Fibroblast of skin of scalp (primary cell): Measurements from ENCODE around the gene SAMD15.
A peak's percentile ranks its signal among the peaks of the same experiment; 100 is the strongest.
"Not testable (repeated sequence)": the region's sequence is repeated elsewhere in the genome, so short reads cannot be mapped to it uniquely, and the experiment has no call there.

Source experiments
- DNase-seq: peaks from one replicate; pipeline ENCODE4 v3.0.0-alpha.2; 2013

The SAMD15 gene

GRCh38 chr14:77375973-77376770, 1.0 kb upstream of the SAMD15 start:
- DNase-seq, result peak; percentile 5

- DNase-seq, result no peak
These were observed 294 bp downstream of the SAMD15 start for GRCh38 chr14:77377502-77377844.

- DNase-seq, result no peak
These were observed 1.5 kb downstream of the SAMD15 start for GRCh38 chr14:77378701-77379100.

- DNase-seq, result no peak
These were observed 13.0 kb downstream of the SAMD15 start for GRCh38 chr14:77390188-77390587.

DNA sequence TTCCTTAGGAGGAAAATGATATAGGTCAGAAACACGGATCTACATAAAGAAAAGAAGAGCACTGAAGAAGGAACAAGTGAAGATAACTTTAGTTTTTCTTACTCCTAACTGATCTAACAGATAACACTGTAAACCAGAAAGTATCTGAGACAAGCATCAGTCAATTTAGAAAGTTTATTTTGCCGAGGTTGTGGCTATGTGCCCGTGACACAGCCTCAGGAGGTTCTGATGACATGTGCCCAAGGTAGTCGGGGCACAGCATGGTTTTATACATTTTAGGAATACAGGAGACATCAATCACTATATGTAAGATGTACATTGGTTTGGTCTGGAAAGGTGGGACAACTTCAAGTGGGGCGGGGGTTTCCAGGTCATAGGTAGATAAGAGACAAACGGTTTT, 23.0 kb downstream of the SAMD15 start:
- DNase-seq, result no peak

- no peak for DNase-seq
These were observed 26.6 kb downstream of the SAMD15 start for GRCh38 chr14:77403768-77404167.

DNA sequence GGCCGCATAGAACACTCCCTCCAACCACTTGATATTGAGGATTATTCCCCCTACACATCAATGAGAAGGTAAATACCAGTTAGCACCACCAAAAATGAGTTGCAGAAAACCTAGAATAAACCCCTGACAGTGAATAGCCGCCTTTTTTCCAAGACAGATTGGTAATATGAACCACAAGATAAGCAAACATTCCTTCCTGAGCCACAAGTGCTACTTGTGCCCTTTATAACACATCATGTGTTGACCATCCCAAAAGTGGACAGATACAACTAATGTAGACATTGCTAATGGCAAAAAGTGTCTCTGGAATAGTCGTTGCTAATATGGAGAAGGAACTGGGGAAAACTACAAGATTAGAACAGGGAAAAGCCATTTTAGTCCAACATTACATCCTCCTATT, 28.9 kb downstream of the SAMD15 start:
- DNase-seq, result no peak

DNA sequence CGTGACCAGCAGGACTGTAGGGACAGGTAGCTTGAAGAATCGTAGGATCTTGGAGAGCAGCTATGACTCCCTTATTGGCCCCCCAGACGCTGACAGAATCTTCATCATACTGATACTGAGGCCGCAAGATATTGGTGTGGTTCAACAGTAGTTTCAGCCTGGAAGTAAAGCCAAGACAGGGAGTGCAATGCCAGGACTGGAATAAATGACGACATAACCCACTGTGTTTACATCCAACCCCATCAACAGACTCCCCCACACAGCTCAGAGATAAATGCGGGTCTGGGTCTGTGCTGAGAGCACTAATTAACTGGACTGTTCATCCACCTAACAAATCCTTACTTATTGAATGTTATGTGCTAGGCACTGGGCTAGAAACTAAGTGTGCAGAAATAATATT, 29.5 kb downstream of the SAMD15 start:
- DNase-seq, result no peak

DNA sequence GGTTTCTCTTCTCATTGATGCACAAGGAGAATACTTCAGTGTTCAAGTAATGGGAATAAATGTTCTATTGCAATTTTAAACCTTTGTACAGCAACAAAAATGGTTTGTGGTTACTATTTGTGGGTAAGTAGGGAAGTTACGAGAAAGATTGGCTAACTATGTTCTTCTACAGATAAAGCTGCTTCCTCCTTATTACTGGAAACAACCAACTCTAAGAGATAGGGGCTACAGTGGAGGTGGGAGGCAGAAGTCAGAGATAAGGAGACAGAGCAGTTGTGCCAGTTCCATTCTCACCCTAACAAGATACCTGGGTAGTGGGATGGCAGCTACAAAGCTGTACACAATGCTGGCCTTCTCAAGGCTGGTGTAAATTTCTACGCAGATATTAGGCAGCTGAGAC, 30.0 kb downstream of the SAMD15 start:
- DNase-seq, result no peak

GRCh38 chr14:77409131-77409533, 32.0 kb downstream of the SAMD15 start:
- no peak for DNase-seq

- DNase-seq, result not testable (repeated sequence)
These were observed 38.3 kb downstream of the SAMD15 start for GRCh38 chr14:77415403-77416030.

- DNase-seq, result not testable (repeated sequence)
These were observed 38.9 kb downstream of the SAMD15 start for GRCh38 chr14:77416098-77416497.

DNA sequence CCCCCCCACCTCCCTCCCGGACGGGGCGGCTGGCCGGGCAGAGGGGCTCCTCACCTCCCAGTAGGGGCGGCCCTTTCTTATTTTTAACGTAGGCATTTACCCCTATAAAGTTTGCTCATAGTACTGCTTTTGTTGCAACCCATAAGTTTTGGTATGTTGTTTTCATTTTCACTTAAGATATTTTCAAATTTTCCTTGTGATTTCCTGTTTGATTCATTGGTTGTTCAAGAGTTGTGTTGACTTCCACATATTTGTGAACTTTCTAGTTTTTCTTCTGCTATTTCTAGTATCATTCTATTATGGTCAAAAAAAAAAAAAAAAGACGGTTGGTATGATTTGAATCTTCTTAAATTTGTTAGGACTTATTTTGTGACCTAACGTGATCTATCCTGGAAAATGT, 39.7 kb downstream of the SAMD15 start:
- DNase-seq, result no peak

DNA sequence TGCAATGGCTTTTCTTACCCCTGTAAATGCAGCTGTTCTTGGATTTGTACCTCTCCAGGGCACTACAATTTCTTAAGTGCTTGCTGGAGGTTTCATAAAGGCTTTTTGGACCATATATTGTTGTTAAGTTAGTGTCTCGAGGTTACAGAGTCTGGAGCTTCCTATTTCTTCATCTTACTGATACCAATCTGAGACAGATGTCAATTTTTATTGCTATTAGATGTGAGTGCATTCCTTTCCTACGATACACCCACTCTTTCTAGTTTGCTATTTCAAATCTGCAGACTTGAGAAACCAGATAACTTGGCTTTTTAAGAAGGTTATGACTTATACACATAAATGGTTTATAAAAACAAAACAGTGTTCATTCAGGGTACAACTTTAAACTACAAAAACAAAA, 44.0 kb downstream of the SAMD15 start:
- DNase-seq, result peak; percentile 2

- no peak for DNase-seq
These were observed 46.2 kb downstream of the SAMD15 start, which contains the start of gene NOXRED1 for GRCh38 chr14:77423423-77423822. Gene NOXRED1, minus strand, starts transcription at chr14:77423523. Its CDS starts 634 bp downstream, at chr14:77422889.

DNA sequence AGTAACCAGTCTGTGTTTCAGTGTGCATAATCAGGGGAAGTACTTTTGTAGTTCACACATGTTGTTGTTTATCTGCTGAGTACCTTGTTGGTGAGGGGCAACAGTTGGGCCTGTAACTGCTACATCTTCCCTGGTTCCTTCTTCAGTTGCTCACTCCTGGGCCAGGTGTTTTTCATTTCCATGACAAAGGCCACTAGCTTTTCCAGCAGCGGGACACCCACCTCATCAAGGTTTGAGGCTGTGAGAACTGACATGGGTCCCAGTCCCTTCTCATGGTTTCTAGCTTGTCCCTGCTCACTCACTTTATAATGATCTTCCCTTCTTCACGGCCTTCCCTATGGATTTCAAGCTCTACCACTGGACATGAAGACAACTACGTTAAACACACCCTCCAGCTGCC, 47.7 kb downstream of the SAMD15 start:
- no peak for DNase-seq

DNA sequence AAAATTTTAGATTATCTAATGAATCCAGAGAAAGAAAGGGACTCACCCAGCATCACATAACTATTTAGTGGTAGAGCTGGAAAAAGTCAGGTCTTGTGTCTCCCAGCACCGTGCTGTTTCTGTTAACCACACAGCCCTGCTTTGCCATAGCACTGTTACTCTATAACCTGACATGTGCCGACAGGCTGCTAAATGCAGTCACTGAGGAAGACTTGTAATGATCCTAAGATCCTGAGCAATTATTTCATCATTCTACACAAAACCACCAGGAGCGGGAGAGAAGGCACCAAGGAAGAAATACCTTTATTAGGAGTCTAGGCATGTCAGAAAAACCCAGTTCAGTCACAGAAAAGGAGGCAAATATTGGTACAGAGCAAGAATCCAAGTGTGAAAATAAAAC, 49.2 kb downstream of the SAMD15 start:
- no peak for DNase-seq

DNA sequence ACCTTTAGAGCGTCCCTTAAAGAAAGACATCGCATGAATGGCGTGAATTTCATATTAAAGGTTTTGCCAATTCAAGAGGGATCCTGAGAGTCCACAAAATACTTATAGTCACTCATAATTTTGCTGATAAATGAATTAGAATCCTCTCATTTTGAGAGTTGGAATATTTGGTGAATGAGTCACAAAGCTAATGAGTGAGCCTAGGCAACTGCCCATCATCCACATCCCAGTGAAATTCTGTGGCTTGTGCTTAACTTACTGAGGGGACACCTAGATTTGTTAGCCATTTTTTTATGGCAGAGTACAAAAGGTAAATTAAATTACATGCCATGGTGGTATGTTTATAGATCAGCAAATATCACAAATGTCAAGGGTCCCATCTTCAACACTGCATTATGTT, 58.9 kb downstream of the SAMD15 start:
- peak; percentile 15 for DNase-seq

GRCh38 chr14:77438596-77438995, 61.4 kb downstream of the SAMD15 start:
- no peak for DNase-seq

DNA sequence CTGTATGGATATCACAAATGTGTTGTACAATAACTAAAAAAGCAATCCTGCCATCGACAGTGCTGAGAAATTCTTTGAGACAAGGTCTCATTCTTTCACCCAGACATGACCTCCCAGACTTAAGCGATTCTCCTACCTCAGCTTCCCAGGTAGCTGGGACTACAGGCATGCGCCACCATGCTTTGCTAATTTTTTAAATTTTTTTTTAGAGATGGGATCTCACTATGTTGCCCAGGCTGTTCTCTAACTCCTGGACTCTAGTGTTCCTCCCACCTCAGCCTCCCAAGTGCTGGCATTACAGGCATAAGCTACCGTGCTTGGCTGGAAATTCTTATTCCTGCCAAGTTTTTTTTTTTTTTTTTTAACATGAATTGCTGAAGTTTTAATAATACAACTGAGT, 62.7 kb downstream of the SAMD15 start:
- DNase-seq, result no peak
